Measurements from ENCODE around the gene SKIC2. TPM values are rescaled to one million over a fixed set of nuclear protein-coding genes. Genes with fewer than 3 reads are reported as not detected.

SKIC2 gene
- total RNA-seq, 1 donor from 2014 or later: 44.8 TPM

- DNase-seq (ENCODE audit: low read depth): no peak
- TF ChIP-seq, protein P1, sequence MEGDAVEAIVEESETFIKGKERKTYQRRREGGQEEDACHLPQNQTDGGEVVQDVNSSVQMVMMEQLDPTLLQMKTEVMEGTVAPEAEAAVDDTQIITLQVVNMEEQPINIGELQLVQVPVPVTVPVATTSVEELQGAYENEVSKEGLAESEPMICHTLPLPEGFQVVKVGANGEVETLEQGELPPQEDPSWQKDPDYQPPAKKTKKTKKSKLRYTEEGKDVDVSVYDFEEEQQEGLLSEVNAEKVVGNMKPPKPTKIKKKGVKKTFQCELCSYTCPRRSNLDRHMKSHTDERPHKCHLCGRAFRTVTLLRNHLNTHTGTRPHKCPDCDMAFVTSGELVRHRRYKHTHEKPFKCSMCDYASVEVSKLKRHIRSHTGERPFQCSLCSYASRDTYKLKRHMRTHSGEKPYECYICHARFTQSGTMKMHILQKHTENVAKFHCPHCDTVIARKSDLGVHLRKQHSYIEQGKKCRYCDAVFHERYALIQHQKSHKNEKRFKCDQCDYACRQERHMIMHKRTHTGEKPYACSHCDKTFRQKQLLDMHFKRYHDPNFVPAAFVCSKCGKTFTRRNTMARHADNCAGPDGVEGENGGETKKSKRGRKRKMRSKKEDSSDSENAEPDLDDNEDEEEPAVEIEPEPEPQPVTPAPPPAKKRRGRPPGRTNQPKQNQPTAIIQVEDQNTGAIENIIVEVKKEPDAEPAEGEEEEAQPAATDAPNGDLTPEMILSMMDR (IDR thresholded peaks at IDR 0.05; ENCODE audit: insufficient read depth, low read length, severe bottlenecking): no peak
- Histone ChIP-seq H3K4me3 (ENCODE audit: low read depth, low read length) (no peak overlapping the region), H3K36me3 (ENCODE audit: control insufficient read depth, insufficient read depth, low read length) (no peaks in the 10 kb centered on the region), H3K27me3 (ENCODE audit: control insufficient read depth, insufficient read depth, low read length) (no peaks in the 10 kb centered on the region)
- no peak for FAIRE-seq
These were observed 12.5 kb upstream of the SKIC2 start for GRCh38 chr6:31946370-31946885.

DNA sequence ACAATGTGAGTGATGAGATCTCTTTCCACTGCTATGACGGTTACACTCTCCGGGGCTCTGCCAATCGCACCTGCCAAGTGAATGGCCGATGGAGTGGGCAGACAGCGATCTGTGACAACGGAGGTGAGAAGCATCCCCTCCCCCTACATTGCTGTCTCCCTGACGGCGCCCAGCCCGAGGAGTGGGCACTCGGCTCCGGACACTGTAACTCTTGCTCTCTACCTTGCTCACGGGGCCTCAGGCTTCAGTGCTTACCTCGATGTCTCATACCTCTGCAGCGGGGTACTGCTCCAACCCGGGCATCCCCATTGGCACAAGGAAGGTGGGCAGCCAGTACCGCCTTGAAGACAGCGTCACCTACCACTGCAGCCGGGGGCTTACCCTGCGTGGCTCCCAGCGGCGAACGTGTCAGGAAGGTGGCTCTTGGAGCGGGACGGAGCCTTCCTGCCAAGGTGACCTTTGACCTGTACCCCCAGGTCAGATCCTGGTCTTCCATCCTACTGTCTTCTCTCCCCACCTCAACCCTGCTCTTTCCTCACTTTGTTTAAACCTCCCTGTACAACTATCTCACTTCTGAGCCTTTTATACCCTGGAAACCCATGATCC lies 11.8 kb upstream of the SKIC2 start:
- TF ChIP-seq, protein P1 (IDR thresholded peaks at IDR 0.05; ENCODE audit: insufficient read depth, low read length, severe bottlenecking): no peak
- Histone ChIP-seq H3K27me3 (ENCODE audit: control insufficient read depth, insufficient read depth, low read length) (no peaks in the 10 kb centered on the region), H3K4me3 (ENCODE audit: low read depth, low read length) (no peak overlapping the region), H3K36me3 (ENCODE audit: control insufficient read depth, insufficient read depth, low read length) (peaks cover 3% of the 10 kb centered on the region)
- FAIRE-seq (no peak), DNase-seq (ENCODE audit: low read depth) (no peak)

DNA sequence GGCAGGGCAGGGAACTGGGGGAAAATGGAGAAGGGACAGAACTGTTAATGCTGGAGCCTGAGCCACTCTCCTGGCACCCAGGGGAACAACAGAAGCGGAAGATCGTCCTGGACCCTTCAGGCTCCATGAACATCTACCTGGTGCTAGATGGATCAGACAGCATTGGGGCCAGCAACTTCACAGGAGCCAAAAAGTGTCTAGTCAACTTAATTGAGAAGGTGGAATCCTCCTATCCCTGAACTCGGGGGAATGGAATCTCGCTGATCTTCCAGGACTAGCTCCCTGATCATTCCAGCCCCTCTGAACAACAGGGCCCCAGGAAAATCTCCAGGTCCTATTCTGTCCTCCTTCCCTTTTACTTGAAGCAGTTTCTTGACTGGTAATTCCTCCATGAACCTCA lies 11.1 kb upstream of the SKIC2 start:
- no peaks in the 10 kb centered on the region for H3K27me3 ChIP-seq (ENCODE audit: control insufficient read depth, insufficient read depth, low read length)
- TF ChIP-seq, protein P1 (IDR thresholded peaks at IDR 0.05; ENCODE audit: insufficient read depth, low read length, severe bottlenecking): no peak
- FAIRE-seq (no peak), DNase-seq (ENCODE audit: low read depth) (no peak)
- H3K4me3 ChIP-seq (ENCODE audit: low read depth, low read length): no peak overlapping the region
- peaks cover 3% of the 10 kb centered on the region for H3K36me3 ChIP-seq (ENCODE audit: control insufficient read depth, insufficient read depth, low read length)

GRCh38 chr6:31948306-31948705 lies 10.7 kb upstream of the SKIC2 start:
- no peak for FAIRE-seq
- DNase-seq (ENCODE audit: low read depth): no peak
- TF ChIP-seq, protein P1 (IDR thresholded peaks at IDR 0.05; ENCODE audit: insufficient read depth, low read length, severe bottlenecking): no peak
- Histone ChIP-seq H3K36me3 (ENCODE audit: control insufficient read depth, insufficient read depth, low read length) (peaks cover 3% of the 10 kb centered on the region), H3K4me3 (ENCODE audit: low read depth, low read length) (no peak overlapping the region), H3K27me3 (ENCODE audit: control insufficient read depth, insufficient read depth, low read length) (no peaks in the 10 kb centered on the region)

- FAIRE-seq (no peak), DNase-seq (ENCODE audit: low read depth) (peak; percentile 47)
- Histone ChIP-seq H3K36me3 (ENCODE audit: control insufficient read depth, insufficient read depth, low read length) (peaks cover 3% of the 10 kb centered on the region), H3K4me3 (ENCODE audit: low read depth, low read length) (no peak overlapping the region), H3K27me3 (ENCODE audit: control insufficient read depth, insufficient read depth, low read length) (no peaks in the 10 kb centered on the region)
- TF ChIP-seq, protein P1 (IDR thresholded peaks at IDR 0.05; ENCODE audit: insufficient read depth, low read length, severe bottlenecking): no peak
These were observed 10.1 kb upstream of the SKIC2 start for GRCh38 chr6:31948753-31949413.

All from bronchial epithelial cell (primary cell).